SKM-1 (cell line): Measurements from ENCODE around the gene CD109.
"Not testable (repeated sequence)": the region's sequence is repeated elsewhere in the genome, so short reads cannot be mapped to it uniquely, and the experiment has no call there.

Experiments
- DNase-seq: peaks from one replicate; lab custom pipeline; 2025; ENCODE audit not compliant: unreplicated experiment; lab: John Stamatoyannopoulos, UW

CD109 gene

DNA sequence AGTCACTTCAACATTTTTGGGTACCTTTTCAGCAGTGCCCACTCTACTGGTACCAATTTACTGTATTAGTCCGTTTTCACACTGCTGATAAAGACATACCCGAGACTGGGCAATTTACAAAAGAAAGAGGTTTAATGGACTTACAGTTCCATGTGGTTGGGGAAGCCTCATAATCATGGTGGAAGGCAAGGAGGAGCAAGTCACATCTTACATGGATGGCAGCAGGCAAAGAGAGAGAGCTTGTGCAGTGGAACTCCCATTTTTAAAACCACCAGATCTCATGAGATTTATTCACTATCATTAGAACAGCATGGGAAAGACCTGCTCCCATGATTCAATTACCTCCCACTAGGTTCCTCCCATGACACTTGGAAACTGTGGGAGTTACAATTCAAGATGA lies 12.4 kb upstream of the CD109 start:
- not testable (repeated sequence) for DNase-seq

DNA sequence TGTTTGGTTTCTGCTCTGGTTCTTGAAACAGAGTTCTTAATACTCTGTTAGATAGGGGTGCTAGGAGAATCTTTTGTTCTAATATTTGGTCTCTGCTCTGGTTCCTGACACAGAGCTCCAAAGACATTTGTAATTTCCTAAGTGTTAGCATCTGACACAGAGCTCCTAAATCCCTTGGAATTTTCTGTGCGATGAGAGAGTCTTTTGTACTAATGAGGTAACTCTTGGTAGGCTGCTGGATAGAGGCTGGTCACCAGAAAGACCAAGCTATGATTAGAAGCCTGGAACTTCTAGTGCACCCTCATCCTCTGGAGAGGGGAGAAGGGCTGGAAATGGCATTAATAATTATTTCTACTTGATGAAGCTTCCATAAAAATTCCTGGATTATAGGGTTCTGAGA lies 7.7 kb upstream of the CD109 start:
- DNase-seq: no peak

DNA sequence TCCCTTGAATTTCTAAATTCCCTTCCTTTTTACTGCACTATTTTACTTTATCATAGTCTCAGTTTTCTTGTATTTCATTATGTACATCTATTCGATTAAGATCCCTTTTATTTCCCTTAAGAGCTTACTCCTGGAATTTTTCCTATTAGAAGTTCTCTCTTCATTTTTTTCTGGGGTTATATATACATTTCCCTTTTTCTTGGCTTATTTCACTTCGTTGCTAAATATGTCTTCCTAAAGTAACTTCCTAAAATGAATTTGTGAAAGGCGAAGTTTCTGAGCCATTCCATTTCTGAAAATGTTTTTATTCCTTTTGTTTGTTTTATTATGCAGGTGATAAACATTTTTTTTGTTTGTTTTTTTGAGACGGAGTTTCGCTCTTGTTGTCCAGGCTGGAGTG lies 5.9 kb upstream of the CD109 start:
- DNase-seq: no peak

DNA sequence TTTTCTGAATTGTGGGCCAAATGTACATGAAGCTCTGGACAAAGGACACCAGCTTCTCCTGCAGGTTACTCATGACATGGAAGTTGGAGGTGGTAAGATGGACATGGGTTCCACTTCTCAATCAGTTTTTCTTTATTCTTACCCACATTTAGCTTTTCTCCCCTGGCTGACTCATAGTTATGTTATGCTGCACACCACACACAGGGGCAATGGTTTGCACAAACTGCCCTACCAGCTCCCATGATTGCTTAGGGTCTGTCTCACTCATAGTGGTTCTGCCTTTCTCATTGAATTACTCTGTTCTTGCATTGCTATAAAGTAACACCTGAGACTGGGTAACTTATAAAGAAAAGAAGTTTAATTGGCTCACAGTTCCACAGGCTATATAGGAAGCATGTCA lies 4.5 kb upstream of the CD109 start:
- DNase-seq: no peak

DNA sequence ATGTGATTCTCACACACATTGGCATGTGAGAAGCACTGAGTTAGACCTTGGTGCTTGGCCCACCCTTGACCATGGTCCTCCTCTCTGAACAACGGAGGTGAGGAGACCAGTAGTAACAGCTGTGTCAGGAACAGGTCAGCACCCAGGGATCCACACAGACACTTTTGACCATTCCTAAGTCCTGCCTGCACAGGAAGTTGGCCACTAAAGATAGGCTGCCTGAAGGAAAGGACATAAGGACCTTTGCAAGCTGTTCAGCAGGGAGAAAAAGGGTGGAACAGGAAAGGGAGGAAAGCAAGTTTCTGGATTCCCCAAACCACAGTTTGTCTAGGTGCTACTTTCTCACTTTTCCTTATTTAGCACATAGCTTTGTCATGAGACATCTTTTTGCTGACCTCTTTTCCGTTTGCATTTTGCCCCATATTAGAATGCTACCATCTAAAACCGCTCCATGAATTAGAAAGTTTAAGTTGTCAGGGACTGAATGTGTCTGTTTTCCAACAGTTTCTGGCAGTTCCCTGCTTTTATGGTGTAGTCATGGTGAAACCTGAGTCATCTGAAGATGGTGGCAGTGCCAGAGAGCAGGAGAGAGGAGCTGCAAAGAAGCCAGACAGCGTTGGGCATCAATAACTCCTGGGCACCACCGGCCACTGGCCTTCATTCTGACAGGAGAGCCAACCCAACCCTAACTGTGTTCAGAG lies 1.1 kb upstream of the CD109 start:
- no peak for DNase-seq

DNA sequence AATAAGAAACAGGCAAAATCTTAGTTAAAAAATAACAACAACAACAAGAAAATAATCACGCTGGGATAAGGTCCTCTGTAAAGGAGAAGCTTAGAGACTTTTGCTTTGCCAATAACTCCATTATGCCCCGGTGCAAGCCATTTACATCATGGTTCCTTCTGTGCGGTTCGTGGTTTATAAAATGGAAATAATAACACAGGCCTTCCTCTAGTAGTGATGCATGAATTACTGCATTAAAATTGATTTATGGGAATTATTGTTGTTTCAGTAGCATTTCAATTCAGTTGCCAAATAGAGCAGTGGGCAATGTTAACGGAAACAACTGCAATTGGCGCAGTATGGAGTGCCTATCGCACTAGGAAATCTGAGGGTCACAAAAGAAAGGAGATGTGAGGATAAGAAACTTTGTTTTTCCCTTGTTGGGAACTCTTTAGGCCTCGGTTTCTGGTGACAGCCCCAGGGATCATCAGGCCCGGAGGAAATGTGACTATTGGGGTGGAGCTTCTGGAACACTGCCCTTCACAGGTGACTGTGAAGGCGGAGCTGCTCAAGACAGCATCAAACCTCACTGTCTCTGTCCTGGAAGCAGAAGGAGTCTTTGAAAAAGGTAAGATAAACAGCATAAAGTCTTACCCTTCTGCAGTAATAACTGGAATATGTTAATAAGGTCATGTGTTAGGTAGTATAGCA lies 1.1 kb downstream of the CD109 start:
- no peak for DNase-seq

DNA sequence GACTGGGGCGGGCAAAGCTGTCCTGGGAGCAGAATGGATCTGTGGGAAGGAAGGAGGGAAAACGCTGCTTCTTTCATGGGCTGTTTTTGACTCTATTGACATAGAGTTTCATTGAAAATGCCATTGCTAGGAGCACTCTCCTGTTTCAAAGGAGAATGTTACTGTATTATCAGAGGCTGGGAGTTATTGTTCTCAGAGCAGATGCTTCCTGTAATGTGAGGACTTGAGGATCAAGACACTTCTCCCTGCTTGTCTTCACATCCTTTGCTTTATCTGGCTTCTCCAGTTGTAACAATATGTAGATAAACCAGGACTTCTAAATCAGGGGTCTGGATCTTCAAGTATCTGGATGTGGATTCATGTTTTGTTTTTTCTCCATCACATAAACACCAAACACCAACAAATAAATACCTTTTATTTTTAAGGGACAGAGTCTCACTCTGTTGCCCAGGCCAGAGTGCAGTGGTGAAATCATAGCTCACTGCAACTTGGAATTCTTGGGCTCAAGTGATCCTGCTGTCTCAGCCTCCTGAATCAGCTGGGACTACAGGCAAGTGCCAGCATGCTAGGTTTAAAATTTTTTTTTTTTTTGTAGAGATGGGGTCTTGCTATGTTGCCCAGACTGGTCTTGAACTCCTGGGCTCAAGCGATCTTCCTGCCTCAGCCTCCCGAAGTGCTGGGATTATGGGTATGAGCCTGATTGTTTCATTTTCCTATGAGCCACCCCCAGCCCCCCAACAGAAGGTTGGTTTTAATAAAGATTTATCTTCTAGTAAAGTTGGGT lies 3.9 kb downstream of the CD109 start:
- no peak for DNase-seq

DNA sequence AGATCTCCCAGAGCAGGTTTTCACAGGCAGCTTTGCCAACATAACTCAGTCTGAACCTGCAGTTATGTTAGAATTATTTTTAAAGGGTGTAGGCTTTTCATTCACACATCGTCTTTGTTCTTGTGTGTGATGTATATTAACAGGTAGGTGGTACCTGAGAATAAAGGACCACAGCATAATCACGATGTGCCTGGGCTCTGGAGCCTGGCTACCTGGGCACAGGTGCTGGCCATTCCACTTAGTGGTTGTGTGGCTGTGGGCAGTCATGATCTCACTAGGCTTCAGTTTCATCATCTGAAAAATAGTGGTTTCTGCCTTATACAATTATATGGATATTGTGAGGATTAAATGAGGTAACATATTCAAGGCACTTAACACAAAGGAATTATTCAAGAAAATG lies 6.4 kb downstream of the CD109 start:
- DNase-seq: no peak

DNA sequence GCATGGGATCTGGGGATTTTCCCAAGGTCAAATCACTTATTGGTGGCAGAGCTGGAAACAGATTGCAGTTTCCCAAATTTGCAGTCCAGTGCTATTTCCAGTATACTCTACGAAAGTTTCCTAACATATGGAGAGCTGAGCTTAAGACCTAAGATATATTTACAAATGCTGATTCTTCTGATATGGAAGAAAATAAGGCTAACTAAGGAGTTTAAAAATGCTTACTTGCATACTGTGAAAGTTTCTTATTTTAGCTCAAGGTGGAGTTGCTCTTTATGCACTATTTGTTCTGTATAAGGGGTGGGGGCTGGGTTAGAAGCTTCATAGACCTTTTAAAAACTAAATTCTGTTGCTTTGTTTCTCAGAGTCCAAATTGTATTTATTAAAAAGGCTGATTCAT lies 7.5 kb downstream of the CD109 start:
- DNase-seq: no peak

DNA sequence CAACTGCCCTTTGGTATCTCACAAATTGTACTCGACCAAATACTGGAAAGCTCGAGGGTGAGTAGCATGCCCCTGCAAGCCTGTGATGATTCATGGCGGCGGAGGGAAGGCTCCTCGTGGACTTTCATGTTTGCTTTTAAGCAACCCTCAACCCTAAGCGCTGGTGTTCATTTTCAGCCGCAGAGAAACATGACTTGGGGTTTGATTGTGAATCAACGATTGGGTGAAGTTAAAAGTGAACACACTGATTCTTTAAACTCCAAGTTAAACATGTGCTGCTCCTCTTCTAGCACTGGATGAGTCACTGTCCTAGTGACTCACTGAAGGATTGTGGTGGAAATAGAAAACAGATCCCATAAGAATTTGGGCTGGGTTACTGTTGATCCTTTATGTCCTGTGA lies 8.3 kb downstream of the CD109 start:
- DNase-seq: no peak

DNA sequence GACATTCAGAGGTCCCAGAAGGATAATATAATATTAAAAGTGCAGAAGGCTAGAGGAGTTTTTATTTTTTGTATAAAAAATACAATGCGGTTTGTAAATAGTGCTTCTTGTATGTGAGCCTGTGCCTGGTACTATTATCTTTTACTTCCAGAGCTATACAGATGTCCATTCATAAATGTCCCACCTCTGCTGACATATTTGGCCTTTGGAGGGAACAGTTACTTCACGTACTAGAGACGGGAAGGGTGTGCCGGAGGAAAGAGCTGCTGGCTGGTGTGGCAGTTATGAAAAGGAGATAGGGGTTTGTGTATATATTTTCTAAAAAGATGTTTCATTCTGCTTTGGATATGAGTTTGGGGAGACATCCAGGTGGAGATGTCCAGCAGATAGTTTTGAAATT lies 8.8 kb downstream of the CD109 start:
- no peak for DNase-seq

DNA sequence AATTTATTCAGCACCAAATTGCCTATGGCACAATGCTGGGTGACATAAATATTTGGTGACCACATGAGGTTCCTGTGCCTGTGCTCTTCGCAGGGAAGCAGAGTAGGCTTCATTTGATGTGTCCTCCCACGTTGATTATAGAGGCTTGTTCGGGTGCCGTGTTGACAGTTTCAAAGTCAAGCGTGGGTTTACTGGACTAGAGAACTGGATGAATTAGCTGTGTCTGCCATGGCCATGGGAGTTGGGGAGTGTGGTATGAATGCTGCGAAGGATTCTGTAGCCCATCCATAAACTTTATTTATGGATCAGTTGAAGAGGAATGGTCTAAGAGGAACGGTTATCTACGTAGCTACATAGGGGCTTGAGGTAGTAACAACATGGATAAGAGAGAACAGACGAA lies 11.0 kb downstream of the CD109 start:
- DNase-seq: no peak

DNA sequence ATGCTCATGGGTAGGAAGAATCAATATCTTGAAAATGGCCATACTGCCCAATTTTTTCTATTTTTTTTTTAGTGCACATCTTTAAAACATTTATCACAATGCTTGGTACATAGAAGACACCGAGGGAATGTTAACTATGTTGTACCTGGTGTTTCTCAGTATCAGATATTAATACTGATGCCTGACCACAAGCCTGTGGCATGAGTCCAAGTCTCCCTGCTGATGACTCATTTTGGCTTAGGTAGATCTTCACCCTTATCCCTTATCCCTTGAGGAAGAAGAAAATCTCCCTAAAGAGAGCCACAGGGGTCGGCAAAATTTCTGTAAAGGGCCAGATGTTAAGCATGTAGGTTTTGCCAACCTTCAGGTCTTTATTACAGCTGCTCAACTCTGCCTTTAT lies 14.5 kb downstream of the CD109 start:
- no peak for DNase-seq

DNA sequence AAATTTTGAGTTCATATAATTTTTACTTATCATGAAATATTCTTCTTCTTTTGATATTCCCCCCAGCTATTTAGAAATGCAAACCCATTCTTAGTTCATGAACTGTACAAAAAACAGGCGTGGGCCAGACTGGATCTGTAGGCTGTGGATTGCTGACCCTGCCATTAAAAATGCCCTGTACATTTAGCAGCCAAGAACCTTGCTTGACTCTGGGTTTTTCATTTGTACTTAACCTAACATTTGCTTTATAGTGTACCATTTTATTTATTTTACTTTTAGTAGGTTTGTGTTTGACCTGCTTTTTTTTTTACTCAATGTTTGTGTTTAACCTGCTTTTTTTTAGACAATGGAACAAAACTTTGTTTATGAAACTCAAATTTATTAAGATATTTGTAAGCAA lies 14.9 kb downstream of the CD109 start:
- no peak for DNase-seq

DNA sequence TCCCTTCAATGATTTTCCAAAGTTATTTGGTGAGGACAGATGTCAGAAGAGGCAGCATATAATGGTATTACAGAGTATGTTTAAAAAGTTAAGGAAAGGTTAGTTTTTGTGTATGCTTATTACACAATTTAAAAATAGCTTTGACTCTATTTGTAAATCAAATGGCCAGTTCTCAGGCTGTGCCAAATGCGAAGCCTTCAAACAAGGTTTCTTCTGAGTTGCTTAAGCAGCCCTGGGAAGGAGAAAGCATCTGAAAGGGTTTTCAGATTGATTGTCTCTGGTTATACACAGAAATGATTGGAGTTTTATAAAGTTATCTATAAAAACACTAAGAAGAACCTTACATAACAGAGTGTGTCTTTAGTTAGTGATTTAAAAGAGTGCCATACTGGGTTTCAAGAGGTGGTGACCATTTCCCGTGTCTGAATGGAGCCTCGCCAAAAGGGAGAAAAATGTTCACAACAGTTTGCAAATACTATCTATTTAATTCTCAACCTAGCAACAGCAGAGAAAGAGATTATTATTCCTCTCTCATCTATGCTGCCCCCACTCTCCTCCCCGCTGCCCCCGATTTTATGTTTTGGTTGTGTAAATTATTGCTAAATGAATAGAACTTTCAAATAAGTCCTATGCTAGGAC lies 16.7 kb downstream of the CD109 start:
- DNase-seq: no peak

DNA sequence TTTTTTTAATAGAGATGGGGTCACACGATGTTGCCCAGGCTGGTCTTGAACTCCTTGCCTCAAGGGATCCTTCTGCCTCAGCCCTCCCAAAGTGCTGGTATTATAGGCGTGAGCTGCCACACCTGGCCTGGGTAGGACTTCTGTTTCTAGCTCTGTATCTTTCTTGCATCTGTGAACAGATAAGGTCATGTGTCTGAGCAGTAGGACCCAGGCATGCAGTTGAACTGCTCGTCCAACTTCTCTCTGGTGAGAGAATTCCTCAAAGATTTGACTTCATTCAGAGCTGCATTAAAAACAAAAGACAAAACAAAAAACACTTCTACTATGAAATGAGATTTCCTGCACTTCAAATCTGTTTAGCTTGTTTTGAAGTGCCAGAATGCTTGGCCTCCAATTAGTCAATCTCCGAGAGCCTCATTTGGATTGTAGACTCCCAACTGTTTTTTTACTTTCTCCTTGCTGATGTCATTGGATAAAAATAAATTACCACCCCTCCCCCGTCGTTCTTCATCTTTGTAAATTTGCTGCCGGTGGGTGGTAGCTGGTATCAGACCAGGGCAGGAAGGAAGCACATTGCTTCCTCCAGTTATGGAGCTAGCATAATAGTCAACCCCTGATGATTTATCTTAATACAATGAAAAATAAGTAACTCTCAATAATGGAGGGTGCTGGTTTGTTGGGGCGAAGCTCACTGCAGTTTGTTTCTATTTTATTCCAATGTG lies 17.6 kb downstream of the CD109 start:
- no peak for DNase-seq

DNA sequence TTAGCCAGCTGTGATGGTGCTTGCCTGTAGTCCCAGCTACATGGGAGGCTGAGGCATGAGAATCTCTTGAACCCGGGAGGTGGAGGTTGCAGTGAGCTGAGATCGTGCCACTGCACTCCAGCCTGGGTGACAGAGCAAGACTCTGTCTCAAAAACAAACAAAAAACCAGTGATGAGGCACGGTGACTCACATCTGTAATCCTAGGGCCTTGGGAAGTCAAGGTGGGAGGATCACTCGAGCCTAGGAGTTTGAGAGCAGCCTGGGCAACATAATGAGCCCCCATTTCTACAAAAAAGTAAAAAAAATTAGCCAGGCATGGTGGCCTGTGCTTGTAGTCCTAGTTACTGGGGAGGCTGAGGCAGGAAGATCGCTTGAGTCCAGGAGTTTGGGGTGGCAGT lies 19.1 kb downstream of the CD109 start:
- not testable (repeated sequence) for DNase-seq

DNA sequence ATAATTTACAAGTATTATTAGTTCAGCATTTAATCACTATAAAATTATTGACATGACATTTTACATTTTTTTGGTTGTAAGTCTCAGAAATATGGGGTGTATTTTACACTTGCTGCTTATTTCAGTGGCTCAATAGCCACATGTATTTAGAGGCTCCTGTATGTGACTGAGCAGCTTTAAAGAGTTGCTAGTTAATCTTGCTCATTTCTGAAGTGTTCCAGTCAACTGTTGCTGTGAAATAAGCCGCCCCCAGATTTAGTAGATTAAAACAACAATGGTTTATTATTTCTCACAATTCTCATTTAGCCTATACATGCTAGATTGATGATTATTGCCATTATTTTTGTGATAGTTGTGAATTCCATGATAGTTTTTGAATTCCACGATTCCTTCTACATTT lies 23.0 kb downstream of the CD109 start:
- no peak for DNase-seq

DNA sequence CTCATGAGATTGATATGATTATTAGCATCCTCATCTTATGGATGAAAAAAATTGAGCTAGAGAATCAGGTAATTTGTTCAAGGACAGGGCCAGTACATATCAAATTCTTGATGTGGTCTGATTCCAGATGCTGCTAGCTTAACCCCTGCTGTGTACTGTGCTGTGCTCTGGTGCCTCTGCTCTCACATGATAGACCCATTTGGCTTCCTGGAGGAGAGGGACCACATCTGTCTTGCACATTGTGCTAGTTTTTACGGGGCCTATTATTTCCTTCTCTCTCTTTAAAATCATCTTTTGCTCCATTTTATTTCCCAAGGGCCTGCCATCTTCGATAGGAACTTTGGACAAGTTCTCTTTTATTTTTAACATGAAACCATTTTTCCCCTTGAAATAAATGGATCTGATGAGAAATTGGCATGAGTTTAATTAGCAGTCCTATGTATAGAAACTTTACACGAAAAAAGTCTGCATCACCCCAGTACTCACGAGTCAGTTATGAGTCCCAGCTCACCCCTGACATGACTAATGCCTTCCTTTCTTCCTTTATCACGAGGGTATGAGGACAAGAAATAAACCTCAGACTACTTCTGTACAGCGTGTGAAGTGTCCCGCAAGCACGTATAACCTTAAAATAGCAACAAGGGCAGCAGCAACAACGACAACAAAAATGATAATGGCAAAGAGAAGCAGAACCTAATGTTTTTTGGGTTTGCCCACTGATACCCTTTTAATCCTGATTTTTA lies 26.5 kb downstream of the CD109 start:
- DNase-seq: no peak

DNA sequence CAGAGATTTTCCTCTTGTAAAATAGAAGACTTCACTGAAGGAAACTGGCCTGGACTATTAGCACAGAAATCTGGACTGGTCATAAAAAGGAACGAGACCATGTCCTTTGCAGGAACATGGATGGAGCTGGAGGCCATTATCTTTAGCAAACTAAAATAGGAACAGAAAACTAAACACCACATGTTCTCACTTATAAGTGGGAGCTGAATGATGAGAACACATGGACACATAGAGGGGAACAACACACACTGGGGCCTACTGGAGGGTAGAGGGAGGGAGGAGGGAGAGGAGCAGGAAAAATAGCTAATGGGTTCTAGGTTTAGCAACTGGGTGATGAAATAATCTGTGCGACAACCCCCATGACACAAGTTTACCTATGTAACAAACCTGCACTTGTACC lies 27.5 kb downstream of the CD109 start:
- DNase-seq: not testable (repeated sequence)
